ENCODE results near the gene FHIT. TPM values are rescaled to one million over a fixed set of nuclear protein-coding genes. Genes with fewer than 3 reads are reported as not detected.

Gene FHIT
- total and polyA plus RNA-seq, 7 donors = 2.4 to 10.2 (median 6.1) TPM

DNA sequence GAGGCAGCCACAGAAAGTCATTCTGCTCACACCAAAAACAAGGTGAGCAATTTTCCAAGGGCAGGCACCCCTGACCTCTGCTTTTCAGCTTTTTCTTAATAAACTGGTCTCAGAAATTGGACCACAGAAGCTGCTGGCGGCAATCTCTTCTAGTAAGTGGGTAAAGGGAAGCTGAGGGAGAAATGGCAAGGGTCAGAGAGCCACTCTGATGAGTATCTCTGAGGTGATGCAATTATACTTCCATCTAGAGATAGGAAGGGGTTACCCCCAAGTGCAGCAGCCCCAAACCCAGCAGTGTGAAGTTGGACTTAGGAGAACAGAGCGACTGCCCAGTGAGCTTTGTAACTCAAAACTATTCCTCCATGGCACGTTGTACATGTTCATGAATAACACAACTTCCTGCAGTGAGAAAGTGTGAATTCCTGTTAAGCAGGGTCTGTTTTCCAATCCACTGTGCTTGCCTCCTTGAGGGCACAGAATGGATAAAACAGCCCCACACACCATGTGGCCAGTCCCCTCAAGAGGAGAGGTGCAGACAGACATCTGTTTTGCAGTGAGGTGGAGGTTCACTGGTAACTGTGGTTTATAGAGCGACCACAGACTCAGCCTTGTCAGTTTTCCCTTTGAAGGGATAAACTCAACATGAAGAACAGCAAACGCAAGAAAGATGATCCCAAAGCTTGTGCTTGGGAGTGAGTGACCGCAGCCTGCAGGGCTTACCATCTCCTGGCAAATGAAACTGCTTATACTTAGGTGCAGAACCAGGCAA is 1518.0 kb downstream of the FHIT start:
- WGBS, 2 donors = 84 to 95% methylated on average over 6 of the region's 6 CpGs
- TF ChIP-seq, protein P1, sequence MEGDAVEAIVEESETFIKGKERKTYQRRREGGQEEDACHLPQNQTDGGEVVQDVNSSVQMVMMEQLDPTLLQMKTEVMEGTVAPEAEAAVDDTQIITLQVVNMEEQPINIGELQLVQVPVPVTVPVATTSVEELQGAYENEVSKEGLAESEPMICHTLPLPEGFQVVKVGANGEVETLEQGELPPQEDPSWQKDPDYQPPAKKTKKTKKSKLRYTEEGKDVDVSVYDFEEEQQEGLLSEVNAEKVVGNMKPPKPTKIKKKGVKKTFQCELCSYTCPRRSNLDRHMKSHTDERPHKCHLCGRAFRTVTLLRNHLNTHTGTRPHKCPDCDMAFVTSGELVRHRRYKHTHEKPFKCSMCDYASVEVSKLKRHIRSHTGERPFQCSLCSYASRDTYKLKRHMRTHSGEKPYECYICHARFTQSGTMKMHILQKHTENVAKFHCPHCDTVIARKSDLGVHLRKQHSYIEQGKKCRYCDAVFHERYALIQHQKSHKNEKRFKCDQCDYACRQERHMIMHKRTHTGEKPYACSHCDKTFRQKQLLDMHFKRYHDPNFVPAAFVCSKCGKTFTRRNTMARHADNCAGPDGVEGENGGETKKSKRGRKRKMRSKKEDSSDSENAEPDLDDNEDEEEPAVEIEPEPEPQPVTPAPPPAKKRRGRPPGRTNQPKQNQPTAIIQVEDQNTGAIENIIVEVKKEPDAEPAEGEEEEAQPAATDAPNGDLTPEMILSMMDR (IDR thresholded peaks at IDR 0.05) = no peak
- Histone ChIP-seq H3K27me3 (no peaks in the 10 kb centered on the region), H3K27ac (no peak overlapping the region), H3K9me3 (no peaks in the 10 kb centered on the region), H3K4me1 (no peaks in the 10 kb centered on the region), H3K36me3 (no peaks in the 10 kb centered on the region), H3K4me3 (no peak overlapping the region)
- intact Hi-C loops (cut with DNase I) = no loop called here
- DNase-seq = no peak

GRCh38 chr3:59731943-59732342 is 1519.3 kb downstream of the FHIT start:
- no peaks in the 10 kb centered on the region for H3K9me3 ChIP-seq
- 55 to 83% methylated on average over 5 of the region's 5 CpGs for WGBS, 2 donors
- no peaks in the 10 kb centered on the region for H3K27me3 ChIP-seq
- H3K4me1 ChIP-seq = no peaks in the 10 kb centered on the region
- no peak overlapping the region for H3K27ac ChIP-seq
- H3K4me3 ChIP-seq = no peak overlapping the region
- intact Hi-C loops (cut with DNase I) = no loop called here
- H3K36me3 ChIP-seq = no peaks in the 10 kb centered on the region
- TF ChIP-seq POLR2AphosphoS5 (IDR thresholded peaks at IDR 0.05) = no peak
- TF ChIP-seq POLR2A (IDR thresholded peaks at IDR 0.05) = no peak
- TF ChIP-seq, protein P1 (IDR thresholded peaks at IDR 0.05) = no peak
- no peak for TF ChIP-seq EP300 (IDR thresholded peaks at IDR 0.05)
- no peak for DNase-seq

- Histone ChIP-seq H3K4me3 (no peak overlapping the region), H3K9me3 (no peaks in the 10 kb centered on the region), H3K27me3 (no peaks in the 10 kb centered on the region), H3K4me1 (no peaks in the 10 kb centered on the region), H3K36me3 (no peaks in the 10 kb centered on the region), H3K27ac (no peak overlapping the region)
- WGBS, 2 donors = 87 to 89% methylated on average over 4 of the region's 4 CpGs
- intact Hi-C loops (cut with DNase I) = no loop called here
- TF ChIP-seq, protein P1 (IDR thresholded peaks at IDR 0.05) = no peak
- TF ChIP-seq EP300 (IDR thresholded peaks at IDR 0.05) (no peak), POLR2A (IDR thresholded peaks at IDR 0.05) (no peak), POLR2AphosphoS5 (IDR thresholded peaks at IDR 0.05) (no peak)
- DNase-seq = no peak
Measured at GRCh38 chr3:59730591-59730990, 1520.7 kb downstream of the FHIT start.

DNA sequence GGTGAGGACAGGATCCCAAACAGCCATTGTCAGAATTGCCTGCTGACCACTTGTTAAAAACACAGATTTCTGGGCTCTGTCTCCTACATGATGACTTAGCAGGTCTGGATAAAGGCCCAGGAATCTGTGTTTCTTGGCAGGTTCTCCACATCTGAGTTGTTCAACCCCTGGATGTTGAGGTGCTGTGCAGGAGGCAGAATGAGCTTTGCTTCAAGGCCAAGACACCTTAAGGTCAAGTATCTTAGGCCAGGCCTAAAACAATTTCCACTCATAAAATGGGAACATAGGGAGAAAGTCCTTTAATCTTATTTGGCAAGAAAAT is 1522.7 kb downstream of the FHIT start:
- no peaks in the 10 kb centered on the region for H3K4me1 ChIP-seq
- H3K36me3 ChIP-seq = no peaks in the 10 kb centered on the region
- TF ChIP-seq, protein P1 (IDR thresholded peaks at IDR 0.05) = no peak
- TF ChIP-seq POLR2A (IDR thresholded peaks at IDR 0.05) (no peak), EP300 (IDR thresholded peaks at IDR 0.05) (no peak), POLR2AphosphoS5 (IDR thresholded peaks at IDR 0.05) (no peak)
- no peaks in the 10 kb centered on the region for H3K9me3 ChIP-seq
- intact Hi-C loops (cut with DNase I) = no loop called here
- no peak for DNase-seq
- no peak overlapping the region for H3K4me3 ChIP-seq
- H3K27me3 ChIP-seq = no peaks in the 10 kb centered on the region
- H3K27ac ChIP-seq = no peak overlapping the region
